ENCODE measurements around the gene RAX. TPM values are rescaled to one million over a fixed set of nuclear protein-coding genes. Genes with fewer than 3 reads are reported as not detected.

Gene RAX
- total and polyA plus RNA-seq, 2 donors (not counting 1 experiment from before 2014, with no cell fraction given), result not detected

DNA sequence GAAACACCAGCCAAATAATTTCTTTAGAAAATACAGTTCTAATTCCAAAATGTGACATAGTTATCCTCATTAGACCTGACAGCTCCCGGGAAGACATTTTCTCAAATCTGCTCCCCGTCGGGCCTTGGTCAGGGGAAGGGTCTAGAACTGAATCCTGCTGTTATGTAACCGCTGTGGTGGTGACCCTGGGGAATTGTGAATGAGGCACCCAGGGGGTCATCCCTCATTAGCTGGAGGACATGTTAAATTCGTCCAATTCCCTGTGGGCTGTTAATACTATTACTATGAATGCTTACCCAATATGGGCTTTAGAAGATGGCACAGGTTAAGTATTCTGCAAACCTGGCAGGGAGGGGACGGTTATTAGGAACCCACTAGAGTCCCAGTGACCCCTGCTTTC is 33.4 kb upstream of the RAX start:
- H3K79me2 ChIP-seq (ENCODE audit: control insufficient read depth, insufficient read depth, low read length), result no peaks in the 10 kb centered on the region
- peaks cover 64% of the 10 kb centered on the region for H3K27me3 Mint-ChIP-seq
- H3K9me3 ChIP-seq (ENCODE audit: control extremely low read depth in 1 of 3, control insufficient read depth in 2 of 3, insufficient read depth in 1 of 3, low read length in 2 of 3), result peaks cover 0 to 3% (median 0%) of the 10 kb centered on the region in 3 donors
- H3K9ac ChIP-seq (ENCODE audit: low read length), result no peak overlapping the region
- H3K27ac Mint-ChIP-seq, result no peak overlapping the region
- no peak overlapping the region for H3K27ac ChIP-seq (ENCODE audit: low read length in 2 of 2)
- H3K27me3 ChIP-seq (replicated peaks in 1 of 4; ENCODE audit: control extremely low read depth in 1 of 4, control insufficient read depth in 3 of 4, insufficient read depth in 4 of 4, low read length in 3 of 4), result peaks cover 0 to 30% (median 15%) of the 10 kb centered on the region in 4 experiments
- H3K4me1 ChIP-seq (ENCODE audit: control insufficient read depth in 2 of 2, insufficient read depth in 2 of 2, low read length in 2 of 2), result peaks cover 10 to 11% of the 10 kb centered on the region in 2 donors
- H3K9me3 Mint-ChIP-seq (ENCODE audit: insufficient read depth), result no peaks in the 10 kb centered on the region
- intact Hi-C loops (cut with micrococcal nuclease), result loop anchor here (5.0 kb wide), 1 partner anchor 1241 kb away; no protein-coding TSS in a partner anchor
- TF ChIP-seq CTCF (IDR thresholded peaks at IDR 0.05), result no peak
- no peak for TF ChIP-seq EZH2 (IDR thresholded peaks at IDR 0.05; ENCODE audit: borderline replicate concordance, insufficient read depth, low read depth, low read length, poor library complexity, severe bottlenecking)
- no peak overlapping the region for H3K4me2 ChIP-seq (replicated peaks; ENCODE audit: low read depth, low read length, poor library complexity, severe bottlenecking)
- no peak overlapping the region for H2AFZ ChIP-seq (ENCODE audit: insufficient read depth, low read depth, low read length, poor library complexity, severe bottlenecking)
- no peak overlapping the region for H3K4me3 ChIP-seq (ENCODE audit: control extremely low read depth in 1 of 5, extremely low read depth in 1 of 5, insufficient read depth in 1 of 5, low read depth in 2 of 5, low read length in 4 of 5)
- WGBS (ENCODE audit: insufficient coverage), result 92% methylated on average over 5 of the region's 6 CpGs
- H3K4me3 Mint-ChIP-seq, result no peak overlapping the region
- no peaks in the 10 kb centered on the region for H3K4me1 Mint-ChIP-seq
- no peaks in the 10 kb centered on the region for H3K36me3 ChIP-seq (replicated peaks in 1 of 2; ENCODE audit: control extremely low read depth in 1 of 2, control insufficient read depth in 1 of 2, extremely low read depth in 1 of 2, insufficient read depth in 2 of 2, low read length in 1 of 2)
- ChIA-PET CTCF (interaction anchor here (1.4 kb wide), 1 partner anchor 96 kb away, joined by 5 read pairs; no protein-coding TSS in a partner anchor), POLR2A (no interaction called here)
- no peak for DNase-seq
- no peak for ATAC-seq (ENCODE audit: low read depth)
- no peaks in the 10 kb centered on the region for H4K20me1 ChIP-seq (ENCODE audit: control insufficient read depth, insufficient read depth, low read length, poor library complexity, severe bottlenecking)

DNA sequence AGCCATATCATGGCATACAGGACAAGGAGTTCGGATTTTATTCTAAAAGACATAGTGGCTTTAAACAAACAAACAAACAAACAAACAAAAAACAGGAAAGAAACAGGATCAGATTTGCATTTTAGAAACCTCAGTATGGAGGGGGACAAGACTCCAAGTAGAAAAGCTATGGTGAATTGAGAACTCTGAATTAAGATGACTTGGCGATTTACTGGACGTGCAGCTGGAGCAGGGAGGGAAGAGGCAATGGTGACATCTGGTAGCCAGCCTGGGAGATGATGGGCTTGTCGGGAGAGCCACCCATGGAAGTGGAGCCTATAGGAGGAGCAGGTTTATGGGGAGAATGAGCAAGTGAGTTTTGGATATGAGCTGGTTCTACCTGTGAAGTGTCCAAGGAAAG is 32.0 kb upstream of the RAX start:
- Mint-ChIP-seq H3K9me3 (ENCODE audit: insufficient read depth) (no peaks in the 10 kb centered on the region), H3K27ac (no peak overlapping the region), H3K4me3 (no peak overlapping the region), H3K27me3 (peaks cover 52% of the 10 kb centered on the region), H3K4me1 (no peaks in the 10 kb centered on the region)
- POLR2A ChIA-PET, result no interaction called here
- Histone ChIP-seq H3K4me1 (ENCODE audit: control insufficient read depth in 2 of 2, insufficient read depth in 2 of 2, low read length in 2 of 2) (peaks cover 10 to 11% of the 10 kb centered on the region in 2 donors), H3K9ac (ENCODE audit: low read length) (no peak overlapping the region), H3K36me3 (replicated peaks in 1 of 2; ENCODE audit: control extremely low read depth in 1 of 2, control insufficient read depth in 1 of 2, extremely low read depth in 1 of 2, insufficient read depth in 2 of 2, low read length in 1 of 2) (no peaks in the 10 kb centered on the region), H3K79me2 (ENCODE audit: control insufficient read depth, insufficient read depth, low read length) (no peaks in the 10 kb centered on the region), H2AFZ (ENCODE audit: insufficient read depth, low read depth, low read length, poor library complexity, severe bottlenecking) (no peak overlapping the region), H3K27ac (ENCODE audit: low read length in 2 of 2) (no peak overlapping the region), H4K20me1 (ENCODE audit: control insufficient read depth, insufficient read depth, low read length, poor library complexity, severe bottlenecking) (no peaks in the 10 kb centered on the region), H3K4me3 (ENCODE audit: control extremely low read depth in 1 of 5, extremely low read depth in 1 of 5, insufficient read depth in 1 of 5, low read depth in 2 of 5, low read length in 4 of 5) (no peak overlapping the region), H3K9me3 (ENCODE audit: control extremely low read depth in 1 of 3, control insufficient read depth in 2 of 3, insufficient read depth in 1 of 3, low read length in 2 of 3) (peaks cover 0 to 3% (median 0%) of the 10 kb centered on the region in 3 donors), H3K4me2 (replicated peaks; ENCODE audit: low read depth, low read length, poor library complexity, severe bottlenecking) (no peak overlapping the region), H3K27me3 (replicated peaks in 1 of 4; ENCODE audit: control extremely low read depth in 1 of 4, control insufficient read depth in 3 of 4, insufficient read depth in 4 of 4, low read length in 3 of 4) (peaks cover 0 to 26% (median 15%) of the 10 kb centered on the region in 4 experiments)
- WGBS (ENCODE audit: insufficient coverage), result 65% methylated on average over 3 of the region's 4 CpGs
- DNase-seq (no peak), ATAC-seq (ENCODE audit: low read depth) (no peak)
- no peak for TF ChIP-seq CTCF (IDR thresholded peaks at IDR 0.05)
- no peak for TF ChIP-seq EZH2 (IDR thresholded peaks at IDR 0.05; ENCODE audit: borderline replicate concordance, insufficient read depth, low read depth, low read length, poor library complexity, severe bottlenecking)
- CTCF ChIA-PET, result interaction anchor here (1.0 kb wide), 1 partner anchor 97 kb away, joined by 5 read pairs; no protein-coding TSS in a partner anchor
- intact Hi-C loops (cut with micrococcal nuclease), result loop anchor here (5.0 kb wide), 1 partner anchor 1242 kb away; no protein-coding TSS in a partner anchor
